GM19463 (cell line): ENCODE results near the gene P2RY12.
"Not testable (repeated sequence)": the region's sequence is repeated elsewhere in the genome, so short reads cannot be mapped to it uniquely, and the experiment has no call there.

ENCODE experiments used
- ATAC-seq: cut with Tn5 transposase; IDR thresholded peaks from one replicate; pipeline ENCODE4 v1.9.1; 2021; ENCODE audit warnings: mild to moderate bottlenecking, moderate library complexity; ENCODE audit not compliant: unreplicated experiment

Gene P2RY12

DNA sequence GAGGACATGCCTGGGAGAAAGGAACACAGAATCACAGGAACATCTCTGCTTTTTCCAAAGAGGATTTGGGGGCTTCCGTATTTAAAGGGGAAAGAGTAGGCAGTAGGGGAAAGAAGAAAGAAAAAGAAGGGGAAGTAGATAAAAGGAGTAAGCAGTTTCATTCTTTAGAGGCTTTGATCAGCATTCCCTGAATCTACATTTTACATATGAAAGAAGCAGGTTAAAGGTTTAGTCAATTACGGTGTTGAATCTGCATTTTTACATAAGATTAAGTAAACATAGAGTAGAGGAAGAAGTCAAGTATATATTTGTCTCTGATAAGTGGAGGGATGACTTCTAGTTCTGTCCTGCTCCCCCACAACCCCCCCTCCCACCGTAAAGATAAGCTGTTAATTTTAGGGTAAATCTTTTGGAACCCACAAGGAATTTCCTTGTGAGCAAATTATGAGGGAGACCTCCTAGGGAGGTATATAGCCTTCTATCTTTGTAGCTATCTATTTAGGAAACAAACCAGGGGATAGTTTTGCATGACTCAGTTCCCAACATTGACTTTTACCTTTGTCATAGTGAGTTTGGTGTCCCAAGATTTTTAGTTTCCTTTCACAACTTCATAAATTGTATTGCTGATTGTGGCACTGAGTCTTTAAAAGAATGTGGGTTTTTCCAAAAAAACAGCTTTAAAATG lies 8.7 kb upstream of the P2RY12 start:
- ATAC-seq, result no peak

DNA sequence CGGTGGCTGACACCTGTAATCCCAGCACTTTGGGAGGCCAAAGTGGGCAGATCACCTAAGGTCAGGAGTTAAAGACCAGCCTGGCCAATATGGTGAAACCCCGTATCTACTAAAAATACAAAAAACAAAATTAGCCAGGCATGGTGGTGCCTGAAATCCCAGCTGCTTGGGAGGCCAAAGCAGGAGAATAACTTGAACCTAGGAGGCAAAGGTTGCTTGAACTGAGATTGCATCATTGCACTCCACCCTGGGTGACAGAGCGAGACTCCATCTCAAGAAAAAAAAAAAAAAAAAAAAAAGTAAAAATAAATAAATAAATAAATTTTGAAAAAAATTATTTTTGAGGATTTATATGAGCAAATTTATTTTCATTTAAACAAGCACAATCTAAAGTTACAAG lies 7.6 kb upstream of the P2RY12 start:
- not testable (repeated sequence) for ATAC-seq

DNA sequence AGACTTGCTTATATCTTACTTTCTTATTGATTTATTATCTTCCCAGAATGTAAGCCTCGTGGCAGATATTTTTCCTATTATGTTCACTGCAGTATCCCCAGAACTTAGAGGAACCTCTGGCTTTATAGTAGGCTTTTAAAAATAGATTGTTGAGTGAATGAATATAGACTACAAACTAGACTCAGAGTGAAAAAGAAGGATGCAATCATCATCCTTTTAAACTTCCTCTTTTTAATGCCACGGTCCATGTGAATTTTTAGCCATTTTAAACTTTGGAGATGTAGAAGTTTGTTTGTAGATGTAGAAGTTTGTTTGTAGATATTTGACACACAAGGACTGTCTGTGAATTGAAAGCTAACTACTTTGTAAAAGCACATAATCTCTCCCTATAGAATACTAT lies 7.2 kb upstream of the P2RY12 start:
- ATAC-seq, result no peak

DNA sequence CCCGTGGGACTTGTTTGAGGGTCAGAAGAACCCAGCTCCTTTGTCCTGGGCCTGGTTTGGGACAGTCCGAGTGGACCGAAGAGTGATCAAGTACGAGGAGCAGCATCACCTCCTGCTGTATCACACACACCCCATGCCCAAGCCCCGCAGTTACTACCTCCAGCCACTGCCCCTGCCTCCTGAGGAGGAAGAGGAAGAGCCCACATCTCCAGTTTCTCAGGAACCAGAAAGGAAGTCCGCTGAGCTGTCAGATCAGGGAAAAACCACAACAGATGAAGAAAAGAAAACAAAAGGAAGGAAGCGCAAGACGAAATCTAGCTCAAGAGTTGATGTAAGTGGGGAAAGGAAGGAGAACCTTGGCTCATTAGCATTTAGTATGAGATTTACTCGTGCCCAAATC lies 3.3 kb upstream of the P2RY12 start:
- ATAC-seq, result no peak

DNA sequence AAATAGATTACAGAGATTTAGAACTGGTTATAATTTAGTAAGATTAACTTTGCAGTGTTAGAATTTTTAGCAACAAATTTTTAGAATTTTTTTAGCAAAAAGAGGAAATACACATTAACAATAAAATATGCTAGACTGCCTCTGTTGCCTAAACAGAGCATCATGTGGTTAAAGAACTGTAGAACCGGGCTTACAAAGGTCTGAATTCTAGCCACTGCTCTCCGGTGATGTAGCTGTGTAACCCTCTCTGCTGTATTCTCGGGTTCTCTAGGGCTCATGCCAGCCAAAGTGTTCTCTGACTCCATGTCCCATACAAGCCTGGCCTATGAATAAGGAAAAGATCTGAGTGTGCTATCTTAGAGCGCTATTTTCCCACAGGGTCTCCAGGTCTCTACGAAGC lies 2.9 kb upstream of the P2RY12 start:
- no peak for ATAC-seq

DNA sequence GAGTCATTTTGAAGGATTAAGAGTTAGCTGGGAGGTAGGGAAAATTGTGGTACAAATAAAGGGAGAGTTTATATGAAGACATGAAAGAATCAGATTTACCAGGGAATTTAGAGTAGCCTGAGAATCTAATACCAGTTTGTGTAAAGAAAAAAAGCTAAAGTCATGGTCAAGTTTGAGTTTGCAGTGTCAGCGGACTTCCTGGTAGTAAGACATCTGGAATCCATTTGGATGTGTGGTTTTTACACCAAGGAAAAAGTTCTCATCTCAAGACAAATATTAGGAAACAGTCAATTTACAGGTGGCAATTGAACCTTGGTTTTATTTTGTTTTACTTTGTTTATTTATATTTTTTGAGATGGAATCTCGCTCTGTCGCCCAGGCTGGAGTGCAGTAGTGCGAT lies 1.5 kb upstream of the P2RY12 start:
- no peak for ATAC-seq

DNA sequence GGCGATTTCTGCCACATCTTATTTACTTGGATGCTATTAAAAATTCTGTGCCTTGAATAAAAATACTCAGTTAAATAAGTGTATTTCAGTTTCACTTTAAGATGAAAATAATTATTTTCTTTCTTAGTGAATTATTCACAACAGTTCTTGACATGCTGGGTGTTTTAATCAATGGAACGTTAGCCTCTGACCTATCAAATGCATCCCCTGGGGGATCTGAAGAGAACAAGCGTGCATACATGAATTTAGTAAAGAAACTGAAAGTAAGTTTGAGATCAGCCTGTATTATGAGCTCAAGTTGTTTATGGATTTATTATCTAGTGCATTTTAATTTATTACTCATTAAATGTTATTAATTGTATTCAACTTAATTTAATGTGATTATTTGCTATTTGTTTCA lies 597 bp downstream of the P2RY12 start:
- ATAC-seq, result peak; percentile 38

DNA sequence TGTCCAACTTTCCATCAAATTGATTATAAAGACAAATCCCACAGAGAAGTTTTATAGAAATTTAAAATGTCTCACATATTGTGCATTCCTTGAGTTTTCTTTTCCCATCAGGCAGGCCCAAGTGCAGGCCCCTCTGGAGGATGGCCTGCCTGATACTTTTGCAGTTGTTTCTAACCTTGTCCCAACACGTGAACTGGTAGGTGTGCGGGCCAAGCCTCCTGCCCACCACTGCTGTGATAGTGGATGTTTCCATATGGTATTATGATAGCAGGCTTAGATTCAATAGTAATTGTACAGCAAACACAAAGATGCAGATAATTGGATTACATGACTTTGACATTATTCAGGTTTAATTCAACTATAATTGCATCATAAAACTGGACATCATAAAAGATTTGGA lies 1.4 kb downstream of the P2RY12 start:
- ATAC-seq, result no peak

DNA sequence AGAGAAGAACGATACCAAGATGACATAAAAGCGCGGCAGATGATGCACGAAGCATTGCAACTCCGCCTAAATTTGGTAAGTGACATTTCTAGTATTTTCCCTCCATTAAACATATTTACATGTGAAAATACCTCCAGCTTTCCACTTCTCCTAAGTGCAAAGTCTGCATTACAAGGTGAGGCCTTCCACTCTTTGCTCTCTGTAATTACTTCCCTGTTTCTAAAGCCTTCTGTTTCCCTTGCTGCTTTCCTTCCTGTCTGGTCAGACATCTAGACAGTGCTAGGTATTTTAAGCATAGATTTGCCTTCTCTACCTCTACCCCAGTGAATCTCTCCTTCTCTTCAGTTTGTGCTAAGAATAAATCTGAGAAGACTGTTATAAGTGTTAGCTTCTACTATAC lies 1.9 kb downstream of the P2RY12 start:
- ATAC-seq, result peak; percentile 32

DNA sequence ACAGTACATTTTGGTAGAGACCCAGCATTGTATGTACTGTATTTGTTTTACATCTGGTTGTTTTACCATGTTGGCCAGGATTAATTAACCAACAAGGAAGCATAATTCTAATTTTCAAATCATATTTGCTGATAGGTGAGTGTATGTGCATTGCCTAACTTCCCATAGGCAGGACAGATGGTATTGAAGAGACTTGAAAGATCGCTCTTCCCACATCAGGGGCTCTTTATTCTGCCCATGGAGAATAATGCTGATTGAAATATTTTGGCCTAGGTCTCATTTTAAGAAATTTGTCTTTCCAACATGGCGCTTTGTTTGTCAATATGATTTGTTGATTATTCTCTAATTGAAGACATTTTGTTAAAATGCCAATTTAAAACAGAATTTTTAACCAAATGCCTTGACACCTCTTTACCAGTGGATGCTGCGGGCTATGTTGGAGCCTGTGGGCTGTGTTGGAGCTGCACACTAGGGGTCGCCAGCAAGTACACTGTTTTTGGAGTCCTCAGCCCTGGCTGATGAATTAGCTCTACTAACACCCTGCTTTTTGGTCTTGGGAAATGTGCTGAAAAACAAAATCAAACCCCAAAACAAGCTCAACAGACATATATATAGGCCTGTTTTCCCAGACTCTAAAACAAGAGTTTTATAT lies 5.3 kb downstream of the P2RY12 start:
- ATAC-seq, result no peak

DNA sequence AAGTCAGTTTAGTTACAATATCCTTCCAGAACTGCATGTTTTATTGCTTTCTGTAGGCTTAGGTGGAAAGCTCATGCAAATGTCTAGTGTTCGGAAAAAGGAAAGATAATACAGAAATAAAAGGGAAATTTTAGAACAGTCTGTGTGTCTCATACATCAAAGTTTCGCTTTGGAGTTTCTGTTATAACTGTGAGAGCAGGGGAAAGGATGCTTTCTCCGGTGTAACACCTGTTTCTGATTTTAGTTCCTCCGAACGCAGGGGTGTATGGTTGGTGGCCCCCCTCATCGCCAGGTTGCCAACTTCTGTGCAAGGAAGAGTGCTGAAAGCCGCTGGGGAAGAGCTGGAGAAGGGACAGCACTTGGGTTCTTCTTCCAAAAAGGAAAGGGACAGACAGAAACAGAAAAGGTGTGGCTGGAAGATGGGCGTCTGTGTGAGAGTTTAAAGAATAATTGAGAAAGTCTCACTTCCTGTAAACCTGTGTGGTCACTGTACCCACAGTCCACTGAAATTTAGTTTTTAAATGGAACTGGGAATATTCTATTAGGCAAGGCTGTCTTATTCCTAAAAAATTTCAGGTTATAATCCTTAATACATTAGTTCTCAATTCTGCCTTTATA lies 6.7 kb downstream of the P2RY12 start:
- peak; percentile 57 for ATAC-seq

DNA sequence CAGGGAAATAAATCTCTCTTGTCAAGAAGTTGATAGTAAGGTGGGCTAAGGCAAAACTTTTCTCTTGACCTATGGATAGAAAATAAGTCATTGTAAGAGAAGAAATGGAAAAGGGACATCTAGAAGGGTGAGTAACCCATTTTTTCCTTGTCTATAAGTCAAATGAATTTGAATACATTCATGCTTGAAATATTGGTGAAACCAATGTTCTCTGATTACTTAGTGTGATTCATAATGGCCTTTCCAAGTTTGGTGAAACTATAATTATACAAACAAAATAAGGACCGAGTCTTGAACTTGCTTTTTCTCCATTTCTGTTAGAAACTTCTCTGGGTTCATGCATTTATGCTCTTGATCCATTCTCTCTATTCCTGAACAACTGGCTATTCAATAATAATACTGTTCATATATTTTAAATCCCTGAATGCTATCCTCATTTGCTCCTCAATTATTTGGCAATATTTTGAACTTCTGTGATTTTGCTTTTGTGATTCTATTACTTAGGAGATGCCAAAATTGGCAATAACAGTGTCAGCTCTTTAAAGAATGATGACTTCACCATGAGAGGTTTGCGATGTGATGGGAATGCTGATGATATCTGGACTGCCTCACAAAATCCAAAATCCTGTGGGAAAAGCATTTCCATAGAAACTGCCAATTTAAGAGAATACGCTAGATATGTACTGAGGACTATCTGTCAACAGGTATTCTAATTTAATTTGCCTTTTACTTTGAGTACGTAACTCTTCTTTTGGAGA lies 12.3 kb downstream of the P2RY12 start:
- no peak for ATAC-seq

DNA sequence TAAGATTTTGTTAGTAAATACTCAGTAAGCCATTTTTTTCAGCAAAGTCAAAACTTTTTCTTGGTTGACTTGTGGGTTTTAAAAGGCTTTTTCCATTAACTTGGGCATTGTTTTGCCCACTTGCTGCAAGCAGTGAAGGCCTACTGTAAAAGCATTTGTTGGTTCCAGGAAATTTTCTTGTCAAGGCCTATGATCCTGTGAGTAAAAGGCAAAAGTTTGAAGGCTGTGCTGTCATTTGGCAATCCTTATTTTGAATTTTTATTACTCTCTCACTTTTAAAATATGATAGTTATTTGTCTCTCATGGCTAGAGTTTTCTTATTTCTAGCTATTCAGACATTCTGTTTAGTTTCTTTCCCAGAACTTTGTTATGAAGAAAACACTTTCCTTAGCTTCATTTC lies 13.0 kb downstream of the P2RY12 start:
- ATAC-seq, result no peak

DNA sequence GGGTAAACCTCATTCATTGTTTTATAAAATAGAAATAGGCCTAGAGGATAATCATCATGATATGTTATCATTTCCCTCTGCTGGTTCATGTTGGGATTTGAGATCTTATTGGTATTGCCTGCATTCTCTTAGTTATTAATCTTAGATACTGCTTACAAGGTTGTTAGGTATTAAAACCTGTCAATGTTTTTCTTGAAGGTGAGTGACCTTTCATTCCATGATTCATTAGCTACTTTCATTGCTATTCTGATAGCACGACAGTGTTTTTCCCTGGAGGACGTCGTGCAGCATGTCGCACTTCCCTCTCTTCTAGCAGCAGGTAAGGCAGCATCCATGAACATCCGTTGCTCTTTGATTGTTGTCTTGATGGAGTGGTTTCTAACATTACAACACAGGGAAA lies 17.1 kb downstream of the P2RY12 start:
- peak; percentile 42 for ATAC-seq

DNA sequence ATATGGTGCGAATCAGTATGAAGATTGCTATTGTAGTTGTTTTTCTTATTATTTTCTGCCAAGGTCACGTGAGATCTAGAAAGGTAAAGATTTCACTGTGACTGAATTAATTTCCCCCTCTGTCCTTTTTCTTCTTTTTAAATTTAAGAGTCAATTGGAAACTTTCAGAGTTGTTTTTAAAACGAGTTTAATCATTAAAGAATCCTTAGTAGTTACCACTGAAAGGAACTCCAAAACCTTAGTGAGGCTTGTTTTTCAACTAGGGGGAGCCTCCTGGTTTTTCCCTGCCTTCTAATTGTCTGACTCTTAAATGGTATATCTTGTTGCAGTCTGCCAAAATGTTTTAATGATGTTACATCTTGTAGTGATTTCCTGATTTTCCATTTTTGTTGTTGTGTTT lies 17.6 kb downstream of the P2RY12 start:
- ATAC-seq, result peak; percentile 46

DNA sequence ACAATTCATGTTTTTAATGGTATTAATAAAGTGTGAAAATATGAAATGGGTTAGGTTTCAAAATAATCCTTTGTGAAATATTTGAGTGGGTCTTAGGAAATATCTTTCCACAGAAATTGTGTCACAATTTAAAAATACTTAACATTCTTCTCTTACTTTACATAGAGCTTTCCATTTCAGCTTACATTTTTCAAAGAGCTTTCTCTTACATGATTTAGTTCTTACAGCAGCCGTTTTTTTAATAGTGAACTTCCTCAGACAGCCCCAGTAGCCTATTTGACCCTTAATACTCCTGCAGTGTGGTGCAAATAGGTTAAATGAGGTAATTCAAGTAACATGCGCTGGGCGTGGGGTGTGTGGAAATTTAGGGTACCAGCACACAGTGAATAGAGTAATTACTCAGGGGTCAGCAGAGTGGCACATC lies 21.8 kb downstream of the P2RY12 start:
- no peak for ATAC-seq

DNA sequence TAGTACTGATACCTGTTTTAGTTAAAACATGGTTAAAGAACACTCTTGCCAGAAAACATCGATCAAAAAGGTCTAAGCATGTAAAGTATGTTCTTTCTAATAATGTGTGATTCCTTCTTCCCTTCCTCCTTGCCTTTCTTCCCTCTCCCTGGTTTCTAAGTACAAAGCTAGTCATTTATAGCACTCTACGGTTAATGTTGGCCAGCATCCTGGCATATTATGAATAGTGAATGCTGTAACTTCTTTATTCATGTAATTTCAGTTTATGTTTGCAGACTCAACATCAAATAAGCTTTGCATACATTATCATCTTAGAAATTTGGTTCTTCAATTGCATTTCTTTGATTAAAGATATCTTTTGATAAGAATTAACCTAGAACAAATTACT lies 27.1 kb downstream of the P2RY12 start:
- ATAC-seq, result no peak

DNA sequence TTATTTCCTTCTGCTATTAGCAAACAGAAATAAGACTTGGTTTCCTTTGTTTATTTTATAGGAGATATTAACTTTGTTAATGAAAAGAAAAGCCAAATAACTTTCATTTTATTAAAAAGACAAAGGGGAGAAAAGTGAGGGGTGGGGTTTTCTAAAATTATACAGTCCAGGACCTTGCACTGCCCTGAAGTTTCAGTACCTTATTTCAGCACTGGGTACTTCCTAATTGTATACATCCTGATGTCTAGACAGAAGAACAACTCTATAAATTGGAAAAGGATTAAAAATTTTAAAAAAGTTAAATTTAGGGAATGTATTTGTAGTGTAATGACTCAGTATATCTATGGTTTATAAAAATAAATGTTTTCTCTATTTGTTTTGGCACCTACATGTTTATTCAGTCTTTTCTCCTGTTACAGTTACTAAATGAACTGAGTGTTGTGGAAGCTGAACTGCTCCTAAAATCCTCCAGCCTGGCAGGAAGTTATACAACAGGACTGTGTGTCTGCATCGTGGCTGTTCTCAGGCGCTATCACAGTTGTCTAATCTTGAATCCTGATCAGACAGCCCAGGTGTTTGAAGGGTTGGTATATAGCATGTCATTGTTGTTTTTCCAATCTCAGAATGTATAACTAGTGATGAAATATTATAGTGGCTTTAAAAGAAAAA lies 27.6 kb downstream of the P2RY12 start:
- ATAC-seq, result no peak

DNA sequence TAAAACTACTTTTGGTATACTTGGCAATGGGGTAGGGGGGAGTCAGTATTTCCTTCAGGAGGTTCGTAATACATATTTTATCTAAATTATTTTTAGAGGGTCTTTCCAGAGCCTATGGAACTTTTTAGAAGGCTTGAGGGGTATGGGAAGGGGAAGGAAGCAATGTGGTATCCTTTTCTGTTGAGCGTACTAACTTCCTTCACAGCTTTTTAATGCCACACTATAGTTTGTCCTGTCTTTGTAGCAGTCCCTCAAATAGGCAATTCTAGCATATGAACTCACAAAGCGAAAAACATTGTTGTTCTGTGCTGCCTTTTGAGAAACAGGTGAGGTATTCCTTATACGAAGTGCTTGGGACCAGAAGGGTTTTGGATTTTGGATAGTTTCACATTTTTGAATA lies 32.9 kb downstream of the P2RY12 start:
- ATAC-seq, result peak; percentile 9

DNA sequence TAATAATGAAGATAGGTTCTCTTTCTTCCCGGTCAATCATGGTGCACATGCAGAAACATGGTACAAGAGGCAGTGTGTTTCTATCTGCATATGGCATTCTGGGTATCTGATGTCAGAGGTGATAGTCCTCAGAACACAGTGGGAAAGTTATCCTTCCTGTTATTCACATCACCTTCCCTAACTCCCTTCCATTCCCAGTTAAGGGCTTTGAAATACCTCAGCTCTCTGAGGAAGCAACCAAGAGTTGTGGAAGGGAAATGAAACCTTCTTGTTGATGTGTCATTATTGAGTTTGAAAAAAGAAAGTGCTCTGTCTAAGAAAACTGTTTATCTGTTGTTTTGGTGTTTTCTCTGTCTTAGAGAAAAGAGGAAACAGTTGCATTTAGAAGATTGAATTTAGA lies 33.3 kb downstream of the P2RY12 start:
- peak; percentile 87 for ATAC-seq

DNA sequence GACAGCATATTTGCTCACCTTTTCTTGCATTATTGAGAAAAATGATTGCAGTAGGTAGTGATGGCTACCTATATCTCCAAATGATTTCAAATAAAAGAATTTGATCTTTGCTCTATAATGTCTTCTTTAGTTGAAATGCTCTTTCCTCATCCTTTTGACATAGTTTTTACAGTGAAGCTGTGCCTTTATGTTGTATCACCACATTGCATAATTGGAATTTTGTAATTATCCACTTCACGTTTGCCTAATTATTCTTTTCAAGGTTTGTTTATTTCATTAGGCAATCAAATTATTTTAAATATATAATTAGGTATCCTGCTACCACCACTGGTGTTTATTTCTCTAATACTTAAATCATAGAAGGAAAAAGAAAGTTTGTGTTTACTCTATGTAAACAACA lies 33.9 kb downstream of the P2RY12 start:
- no peak for ATAC-seq
